PC-9 (cell line): ENCODE measurements around the gene STARD8. TPM values are rescaled to one million over a fixed set of nuclear protein-coding genes. Genes with fewer than 3 reads are reported as not detected.
"Not testable (repeated sequence)": the region's sequence is repeated elsewhere in the genome, so short reads cannot be mapped to it uniquely, and the experiment has no call there.

ENCODE experiments used
- BruUV-seq: library from RNA; stranded (reverse); fragments of 400-500 nt; replicated peaks from 2 replicates; lab custom pipeline; 2021; lab: Mats Ljungman, UMichigan
- CTCF ChIA-PET: fragments of 300-600 bp; sonication (Branson Sonifier 250); formaldehyde crosslinking; loops from one replicate; lab custom pipeline; 2022; ENCODE audit warnings: antibody characterized with exemption; lab: Charles Lee
- POLR2A ChIA-PET: fragments of 300-600 bp; sonication (Branson Sonifier 250); formaldehyde crosslinking; loops from one replicate; lab custom pipeline; 2022; ENCODE audit warnings: antibody characterized with exemption; ENCODE audit not compliant: unreplicated experiment; lab: Charles Lee
- DNase-seq, 2 experiments: peaks; one replicate each; pipeline versions ENCODE4 v3.0.0 to v3.0.0-alpha.2; 2015 to 2022; ENCODE audit warnings: mixed read lengths in 1 of 2
- H2AFZ ChIP-seq: fragments of 200-600 bp; sonication (generic); 2 replicates; pipeline ENCODE4 v1.8.1; 2017; ENCODE audit warnings: antibody characterized with exemption
- H3F3A ChIP-seq: fragments of 200-600 bp; sonication (generic); 2 replicates; pipeline ENCODE4 v1.8.1; 2017; ENCODE audit warnings: antibody characterized with exemption, mild to moderate bottlenecking, low read depth; ENCODE audit not compliant: insufficient read depth
- H3K27ac ChIP-seq: fragments of 200-600 bp; sonication (generic); 2 replicates; pipeline ENCODE4 v1.6.1; 2016; ENCODE audit warnings: mixed run types
- H3K27me3 ChIP-seq: fragments of 200-600 bp; sonication (generic); 2 replicates; pipeline ENCODE4 v1.6.1; 2016; ENCODE audit warnings: low read depth, mixed run types; ENCODE audit not compliant: insufficient read depth
- H3K36me3 ChIP-seq: fragments of 200-600 bp; sonication (generic); 2 replicates; pipeline ENCODE4 v1.6.1; 2016; ENCODE audit warnings: low read depth, mixed run types
- H3K4me1 ChIP-seq: fragments of 200-600 bp; sonication (generic); replicated peaks from 2 replicates; pipeline ENCODE4 v1.6.1; 2016; ENCODE audit warnings: mixed run types; ENCODE audit not compliant: insufficient read depth
- H3K4me2 ChIP-seq: fragments of 200-600 bp; sonication (generic); 2 replicates; pipeline ENCODE4 v1.6.1; 2017; ENCODE audit warnings: mixed run types
- H3K4me3 ChIP-seq: fragments of 200-600 bp; sonication (generic); 2 replicates; pipeline ENCODE4 v1.6.1; 2016; ENCODE audit warnings: mixed run types
- H3K79me2 ChIP-seq: fragments of 200-600 bp; sonication (generic); 2 replicates; pipeline ENCODE4 v1.6.1; 2017; ENCODE audit warnings: low read depth, mixed run types
- H3K9me2 ChIP-seq: fragments of 200-600 bp; sonication (generic); 2 replicates; pipeline ENCODE4 v1.8.1; 2017; ENCODE audit warnings: mild to moderate bottlenecking; ENCODE audit not compliant: insufficient read depth
- H3K9me3 ChIP-seq: fragments of 200-600 bp; sonication (generic); 2 replicates; pipeline ENCODE4 v1.8.1; 2016; ENCODE audit warnings: low read depth; ENCODE audit not compliant: insufficient read depth
- H4K20me1 ChIP-seq: fragments of 200-600 bp; sonication (generic); 2 replicates; pipeline ENCODE4 v1.8.1; 2017; ENCODE audit not compliant: insufficient read depth
- EZH2 ChIP-seq: fragments of 200-600 bp; sonication (generic); IDR thresholded peaks from 2 replicates; pipeline ENCODE4 v1.8.0; 2017; ENCODE audit warnings: antibody characterized with exemption, low read depth
- intact Hi-C: fragments of 100-400 bp; cut with micrococcal nuclease; formaldehyde crosslinking; loops from one replicate; pipeline ENCODE4 v1.10.0; 2022; ENCODE audit not compliant: unreplicated experiment
- total RNA-seq: library from RNA; stranded (reverse); gene quantifications from 2 replicates; pipeline ENCODE4 v1.2.3, GENCODE V29; 2021
- TF ChIP-seq, protein P1 (sequence below): fragments of 200-600 bp; sonication (generic); conservative IDR thresholded peaks from 2 replicates; pipeline ENCODE4 v1.6.1; 2017; ENCODE audit warnings: mixed run types, antibody characterized with exemption, mild to moderate bottlenecking, moderate library complexity

The STARD8 gene
- total RNA-seq, 1 experiment from 2014 or later: 2.2 TPM

DNA sequence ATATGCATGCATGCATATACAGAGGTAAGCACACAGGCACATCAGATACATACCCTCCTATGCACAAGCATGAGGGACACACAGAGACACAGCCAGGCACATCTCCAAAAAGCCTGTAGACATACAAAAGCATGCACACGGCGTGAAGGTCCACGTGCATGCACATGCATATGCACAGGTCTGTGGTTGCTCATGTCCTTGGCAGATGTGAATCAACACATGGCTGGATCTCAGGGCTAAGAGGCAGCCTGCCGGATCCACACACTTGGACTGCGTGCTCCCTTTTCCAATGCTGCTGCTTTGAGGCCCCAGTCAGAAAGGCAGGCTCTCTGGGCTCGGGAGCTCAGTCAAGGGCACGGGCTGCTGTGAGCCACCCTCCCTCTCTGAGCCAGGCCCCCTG lies 3.6 kb downstream of the STARD8 start:
- TF ChIP-seq, protein P1, sequence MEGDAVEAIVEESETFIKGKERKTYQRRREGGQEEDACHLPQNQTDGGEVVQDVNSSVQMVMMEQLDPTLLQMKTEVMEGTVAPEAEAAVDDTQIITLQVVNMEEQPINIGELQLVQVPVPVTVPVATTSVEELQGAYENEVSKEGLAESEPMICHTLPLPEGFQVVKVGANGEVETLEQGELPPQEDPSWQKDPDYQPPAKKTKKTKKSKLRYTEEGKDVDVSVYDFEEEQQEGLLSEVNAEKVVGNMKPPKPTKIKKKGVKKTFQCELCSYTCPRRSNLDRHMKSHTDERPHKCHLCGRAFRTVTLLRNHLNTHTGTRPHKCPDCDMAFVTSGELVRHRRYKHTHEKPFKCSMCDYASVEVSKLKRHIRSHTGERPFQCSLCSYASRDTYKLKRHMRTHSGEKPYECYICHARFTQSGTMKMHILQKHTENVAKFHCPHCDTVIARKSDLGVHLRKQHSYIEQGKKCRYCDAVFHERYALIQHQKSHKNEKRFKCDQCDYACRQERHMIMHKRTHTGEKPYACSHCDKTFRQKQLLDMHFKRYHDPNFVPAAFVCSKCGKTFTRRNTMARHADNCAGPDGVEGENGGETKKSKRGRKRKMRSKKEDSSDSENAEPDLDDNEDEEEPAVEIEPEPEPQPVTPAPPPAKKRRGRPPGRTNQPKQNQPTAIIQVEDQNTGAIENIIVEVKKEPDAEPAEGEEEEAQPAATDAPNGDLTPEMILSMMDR: no peak
- TF ChIP-seq EZH2: no peak
- Histone ChIP-seq H3F3A (no peaks in the 10 kb centered on the region), H3K27ac (no peak overlapping the region), H4K20me1 (no peaks in the 10 kb centered on the region), H2AFZ (no peak overlapping the region), H3K27me3 (peaks cover 9% of the 10 kb centered on the region; the same call in 1 of the 2 replicates), H3K4me2 (no peak overlapping the region), H3K4me1 (no peaks in the 10 kb centered on the region), H3K9me3 (no peaks in the 10 kb centered on the region), H3K4me3 (no peak overlapping the region), H3K36me3 (no peaks in the 10 kb centered on the region), H3K79me2 (no peaks in the 10 kb centered on the region), H3K9me2 (no peaks in the 10 kb centered on the region)
- CTCF ChIA-PET: no interaction called here
- BruUV-seq: no TSS peak
- DNase-seq: no peak
- POLR2A ChIA-PET: no interaction called here
- intact Hi-C loops: no loop called here

DNA sequence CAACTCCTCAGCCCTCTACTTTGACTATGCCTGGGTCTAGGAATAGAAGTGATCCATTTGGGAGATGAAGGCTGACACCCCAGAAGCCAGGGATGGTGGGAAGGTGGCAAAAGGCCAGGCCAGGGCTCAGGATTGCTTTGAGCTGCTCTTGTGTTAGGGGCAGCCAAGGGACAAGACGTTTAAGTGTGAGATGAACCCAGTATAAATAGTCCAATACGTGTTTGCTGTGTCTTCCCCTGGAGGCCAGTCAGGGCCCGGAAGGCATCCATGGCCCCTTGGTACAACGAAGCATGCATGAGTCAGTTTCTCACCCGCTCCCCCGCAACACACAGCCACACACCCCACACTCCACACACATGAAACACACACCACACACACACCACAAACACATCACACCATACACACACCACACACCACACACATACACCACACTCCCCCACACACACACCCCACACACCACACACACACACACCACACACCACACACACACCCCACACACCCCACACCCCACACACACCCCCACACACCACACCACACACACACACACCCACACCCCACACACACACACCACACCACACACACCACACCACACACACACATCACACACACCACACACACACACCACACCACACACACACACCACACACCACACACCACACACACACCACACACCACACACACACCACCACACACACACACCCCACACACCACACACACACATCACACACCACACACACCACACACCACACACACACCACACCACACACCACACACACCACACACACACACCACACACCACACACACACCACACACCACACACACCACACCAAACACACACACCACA lies 5.1 kb downstream of the STARD8 start:
- POLR2A ChIA-PET: no interaction called here
- no peak for TF ChIP-seq EZH2
- TF ChIP-seq, protein P1: no peak
- Histone ChIP-seq H3K9me3 (no peaks in the 10 kb centered on the region), H4K20me1 (no peaks in the 10 kb centered on the region), H3K9me2 (no peaks in the 10 kb centered on the region), H3K79me2 (no peaks in the 10 kb centered on the region), H3F3A (no peaks in the 10 kb centered on the region), H3K4me2 (no peak overlapping the region), H3K4me1 (no peaks in the 10 kb centered on the region), H2AFZ (no peak overlapping the region), H3K27ac (no peak overlapping the region), H3K36me3 (no peaks in the 10 kb centered on the region), H3K4me3 (no peak overlapping the region), H3K27me3 (peaks cover 6% of the 10 kb centered on the region; the same call in 1 of the 2 replicates)
- DNase-seq: no peak
- CTCF ChIA-PET: no interaction called here
- intact Hi-C loops: no loop called here
- no TSS peak for BruUV-seq

DNA sequence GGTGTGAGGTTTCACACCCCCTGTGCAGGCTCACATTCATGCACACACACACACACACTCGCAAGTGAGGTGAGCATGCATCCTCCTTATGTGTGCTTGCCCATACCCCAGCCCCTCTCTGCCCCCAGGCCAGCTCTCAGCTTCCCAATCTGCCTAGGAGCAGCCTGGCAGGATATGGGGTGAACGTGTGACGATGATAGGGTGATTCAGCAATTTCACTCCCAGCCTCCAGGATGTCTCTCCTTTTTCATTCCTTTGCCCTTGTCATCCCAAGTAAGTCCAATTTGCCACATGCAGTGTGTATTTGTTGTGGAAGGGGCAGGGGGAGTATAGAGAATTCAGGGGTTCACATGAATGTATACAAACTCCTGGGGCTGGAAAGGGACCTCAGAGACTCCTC lies 7.2 kb downstream of the STARD8 start:
- H3K4me2 ChIP-seq: no peak overlapping the region
- CTCF ChIA-PET: no interaction called here
- no peaks in the 10 kb centered on the region for H3K27me3 ChIP-seq
- H3K9me2 ChIP-seq: no peaks in the 10 kb centered on the region
- no peaks in the 10 kb centered on the region for H3K9me3 ChIP-seq
- no peak overlapping the region for H3K4me3 ChIP-seq
- H3F3A ChIP-seq: no peaks in the 10 kb centered on the region
- H3K79me2 ChIP-seq: no peaks in the 10 kb centered on the region
- no peaks in the 10 kb centered on the region for H4K20me1 ChIP-seq
- POLR2A ChIA-PET: no interaction called here
- intact Hi-C loops: loop anchor here (5.0 kb wide), 1 partner anchor 142 kb away; no protein-coding TSS in a partner anchor
- H3K4me1 ChIP-seq: no peaks in the 10 kb centered on the region
- H2AFZ ChIP-seq: no peak overlapping the region
- no peak for TF ChIP-seq EZH2
- TF ChIP-seq, protein P1: no peak
- no peak for DNase-seq
- BruUV-seq: no TSS peak
- H3K27ac ChIP-seq: no peak overlapping the region
- no peaks in the 10 kb centered on the region for H3K36me3 ChIP-seq

DNA sequence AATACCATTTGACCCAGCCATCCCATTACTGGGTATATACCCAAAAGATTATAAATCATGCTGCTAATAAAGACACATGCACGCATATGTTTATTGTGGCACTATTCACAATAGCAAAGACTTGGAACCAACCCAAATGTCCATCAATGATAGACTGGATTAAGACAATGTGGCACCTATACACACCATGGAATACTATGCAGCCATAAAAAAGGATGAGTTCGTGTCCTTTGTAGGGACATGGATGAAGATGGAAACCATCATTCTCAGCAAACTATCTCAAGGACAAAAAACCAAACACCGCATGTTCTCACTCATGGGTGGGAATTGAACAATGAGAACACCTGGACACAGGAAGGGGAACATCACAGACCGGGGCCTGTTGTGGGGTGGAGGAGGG lies 9.0 kb downstream of the STARD8 start:
- CTCF ChIA-PET, H3K4me2 ChIP-seq, H3K27me3 ChIP-seq, DNase-seq, H3K4me3 ChIP-seq, H2AFZ ChIP-seq, H3F3A ChIP-seq, BruUV-seq, H3K4me1 ChIP-seq, H3K79me2 ChIP-seq, H3K36me3 ChIP-seq, H3K9me3 ChIP-seq, POLR2A ChIA-PET, H3K27ac ChIP-seq, H3K9me2 ChIP-seq, H4K20me1 ChIP-seq: not testable (repeated sequence)
- intact Hi-C loops: loop anchor here (5.0 kb wide), 1 partner anchor 144 kb away; no protein-coding TSS in a partner anchor
